NCI-H2029 (cell line): ENCODE measurements around the gene MAGEB4.
"Not testable (repeated sequence)": the region's sequence is repeated elsewhere in the genome, so short reads cannot be mapped to it uniquely, and the experiment has no call there.

Experiments
- DNase-seq: peaks from one replicate; lab custom pipeline; 2025; lab: John Stamatoyannopoulos, UW

MAGEB4 gene, protein sequence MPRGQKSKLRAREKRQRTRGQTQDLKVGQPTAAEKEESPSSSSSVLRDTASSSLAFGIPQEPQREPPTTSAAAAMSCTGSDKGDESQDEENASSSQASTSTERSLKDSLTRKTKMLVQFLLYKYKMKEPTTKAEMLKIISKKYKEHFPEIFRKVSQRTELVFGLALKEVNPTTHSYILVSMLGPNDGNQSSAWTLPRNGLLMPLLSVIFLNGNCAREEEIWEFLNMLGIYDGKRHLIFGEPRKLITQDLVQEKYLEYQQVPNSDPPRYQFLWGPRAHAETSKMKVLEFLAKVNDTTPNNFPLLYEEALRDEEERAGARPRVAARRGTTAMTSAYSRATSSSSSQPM

DNA sequence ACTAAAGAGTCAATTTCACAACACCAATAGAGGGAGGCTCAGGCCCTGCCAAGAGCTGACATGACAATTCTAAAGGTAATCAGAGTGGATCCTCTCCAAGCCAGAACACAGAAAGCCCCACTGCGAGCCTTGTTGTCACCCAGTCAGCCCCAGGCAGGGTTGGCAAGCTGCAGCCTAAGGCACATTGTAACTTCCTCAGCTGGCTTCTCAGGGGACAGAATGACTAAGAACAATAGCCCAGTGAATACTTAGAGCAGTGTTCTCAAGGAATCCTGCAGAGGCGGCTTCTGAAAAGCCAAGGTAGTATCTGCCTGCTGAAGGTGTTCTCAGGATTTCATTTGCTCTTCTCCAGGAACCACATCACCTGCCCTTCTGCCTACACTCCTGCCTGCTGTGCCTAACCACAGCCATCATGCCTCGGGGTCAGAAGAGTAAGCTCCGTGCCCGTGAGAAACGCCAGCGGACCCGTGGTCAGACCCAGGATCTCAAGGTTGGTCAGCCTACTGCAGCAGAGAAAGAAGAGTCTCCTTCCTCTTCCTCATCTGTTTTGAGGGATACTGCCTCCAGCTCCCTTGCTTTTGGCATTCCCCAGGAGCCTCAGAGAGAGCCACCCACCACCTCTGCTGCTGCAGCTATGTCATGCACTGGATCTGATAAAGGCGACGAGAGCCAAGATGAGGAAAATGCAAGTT is at the start of gene MAGEB4:
Gene MAGEB4, plus strand, starts transcription at position 277 of the 692 bp plus-strand sequence. Its CDS starts 136 bp downstream, at position 413.
- DNase-seq, result no peak

DNA sequence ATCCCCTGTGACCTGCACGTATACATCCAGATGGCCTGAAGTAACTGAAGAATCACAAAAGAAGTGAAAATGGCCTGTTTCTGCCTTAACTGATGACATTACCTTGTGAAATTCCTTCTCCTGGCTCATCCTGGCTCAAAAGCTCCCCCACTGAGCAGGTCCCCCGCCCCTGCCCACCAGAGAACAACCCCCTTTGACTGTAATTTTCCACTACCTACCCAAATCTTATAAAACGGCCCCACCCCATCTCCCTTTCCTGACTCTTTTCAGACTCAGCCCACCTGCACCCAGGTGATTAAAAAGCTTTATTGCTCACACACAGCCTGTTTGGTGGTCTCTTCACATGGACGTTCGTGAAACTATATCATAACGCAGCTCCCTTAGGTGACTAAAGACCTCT is 47.9 kb upstream of the MAGEB4 start:
- not testable (repeated sequence) for DNase-seq

DNA sequence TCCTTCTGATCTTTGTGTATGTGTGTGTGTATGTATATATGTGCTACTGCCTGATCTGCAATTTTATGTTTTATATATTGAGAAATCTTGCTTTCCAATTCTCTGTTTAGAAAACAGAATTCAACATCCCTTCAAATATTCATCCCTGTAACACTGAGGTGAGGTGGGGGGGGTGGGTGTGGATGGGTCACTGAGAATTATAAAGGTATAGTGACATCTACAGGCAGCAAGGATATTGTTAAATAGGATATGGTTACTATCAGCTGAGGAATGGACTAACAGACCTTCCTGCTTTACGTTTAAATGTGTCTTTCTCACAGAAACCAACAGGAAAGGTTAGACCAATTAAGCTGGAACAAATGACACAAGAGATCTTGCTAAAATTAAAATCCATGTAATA is 45.5 kb upstream of the MAGEB4 start:
- no peak for DNase-seq

DNA sequence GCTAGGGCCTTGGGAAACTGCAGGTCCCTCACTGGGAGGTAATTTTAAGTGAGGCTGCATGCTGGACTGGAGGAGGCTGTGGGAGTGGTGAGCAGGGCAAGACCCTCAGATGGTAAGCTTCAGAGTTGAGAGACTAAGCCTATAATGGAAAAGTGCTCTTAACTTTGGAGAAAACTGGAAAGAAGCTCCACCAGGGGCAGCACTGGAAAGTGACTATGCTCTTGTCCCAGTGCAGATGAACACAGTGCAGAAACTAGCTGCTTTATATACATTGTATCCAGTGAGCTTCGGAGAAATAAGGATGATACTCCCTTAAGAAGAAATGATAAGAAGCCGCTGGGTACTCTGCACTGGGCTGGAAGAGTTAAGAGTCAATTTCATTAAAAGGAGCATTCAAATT is 29.6 kb upstream of the MAGEB4 start:
- DNase-seq, result no peak

DNA sequence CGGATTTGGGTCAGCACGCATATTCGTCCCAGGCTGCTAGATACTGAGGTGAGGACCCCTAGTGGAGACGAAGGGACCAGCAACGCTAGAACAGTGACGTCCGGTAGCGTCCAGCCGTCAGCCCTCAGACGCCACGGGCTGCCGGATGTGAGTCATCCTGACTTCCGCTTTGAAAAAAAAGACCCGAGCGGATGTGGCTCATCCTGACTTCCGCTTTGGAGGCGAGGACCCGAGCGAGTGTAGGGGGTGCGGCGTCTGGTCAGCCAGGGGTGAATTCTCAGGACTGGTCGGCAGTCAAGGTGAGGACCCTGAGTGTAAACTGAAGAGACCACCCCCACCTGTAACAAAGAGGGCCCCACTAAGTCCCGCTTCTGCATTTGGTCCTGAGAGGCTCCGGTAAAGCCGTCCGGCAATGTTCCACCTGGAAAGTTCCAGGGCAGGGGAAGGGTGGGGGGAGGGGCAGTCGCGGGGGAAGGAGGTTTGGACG is 26.4 kb upstream of the MAGEB4 start, which contains the start of gene MAGEB2:
Gene MAGEB2, plus strand, starts transcription at position 207 of the 487 bp plus-strand sequence. CDS start 3,018 bp downstream, outside the sequence.
- DNase-seq, result no peak

DNA sequence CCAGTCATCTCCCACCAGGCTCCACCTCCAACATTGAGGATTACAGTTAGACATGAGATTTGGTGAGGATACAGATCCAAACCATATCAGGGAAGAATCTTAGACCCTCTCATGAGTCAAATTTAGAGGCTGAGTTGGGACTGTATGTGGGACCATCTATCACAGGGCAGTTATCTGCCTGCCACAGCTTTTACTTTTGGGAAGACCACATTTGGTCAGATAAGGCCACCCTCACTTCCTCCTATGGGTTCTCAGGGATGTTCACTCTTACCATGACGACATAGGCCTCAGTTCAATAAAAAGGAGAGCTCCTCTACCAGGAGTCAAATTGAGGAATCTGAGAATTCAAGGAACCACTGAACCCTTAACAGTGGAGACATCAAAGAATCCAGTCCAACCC is 24.3 kb upstream of the MAGEB4 start:
- no peak for DNase-seq

DNA sequence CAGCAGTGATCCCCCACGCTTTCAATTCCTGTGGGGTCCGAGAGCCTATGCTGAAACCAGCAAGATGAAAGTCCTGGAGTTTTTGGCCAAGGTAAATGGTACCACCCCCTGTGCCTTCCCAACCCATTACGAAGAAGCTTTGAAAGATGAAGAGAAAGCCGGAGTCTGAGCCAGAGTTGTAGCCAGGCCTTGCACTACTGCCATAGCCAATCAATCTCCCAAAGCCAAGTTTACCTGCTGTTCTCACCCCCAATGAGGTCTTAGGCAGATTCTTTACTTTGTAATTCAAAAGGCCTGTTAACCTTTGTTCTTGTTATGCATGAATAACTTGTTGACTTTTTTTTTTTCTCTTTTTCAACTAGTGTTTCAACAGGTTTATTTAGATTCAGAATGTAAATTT is 22.4 kb upstream of the MAGEB4 start:
- DNase-seq, result no peak

DNA sequence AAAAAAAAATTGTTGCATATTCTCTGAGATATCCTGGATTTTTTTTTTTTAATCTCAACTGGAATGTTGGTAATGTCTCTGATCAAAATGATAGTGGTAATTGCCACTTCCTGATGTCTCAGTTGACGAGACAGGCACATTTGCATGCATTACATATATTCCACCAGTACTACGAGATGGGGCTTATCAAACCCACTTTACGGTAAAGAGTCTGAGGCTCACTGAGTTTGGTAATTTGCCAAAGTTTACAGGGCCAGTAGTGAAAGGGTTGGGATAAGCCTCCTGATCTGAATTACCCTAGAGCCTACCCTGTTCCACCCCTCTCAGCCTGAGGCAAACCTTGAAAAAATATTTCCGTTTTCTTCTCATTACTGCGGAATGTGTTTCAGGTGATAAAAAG is 21.1 kb upstream of the MAGEB4 start:
- no peak for DNase-seq

DNA sequence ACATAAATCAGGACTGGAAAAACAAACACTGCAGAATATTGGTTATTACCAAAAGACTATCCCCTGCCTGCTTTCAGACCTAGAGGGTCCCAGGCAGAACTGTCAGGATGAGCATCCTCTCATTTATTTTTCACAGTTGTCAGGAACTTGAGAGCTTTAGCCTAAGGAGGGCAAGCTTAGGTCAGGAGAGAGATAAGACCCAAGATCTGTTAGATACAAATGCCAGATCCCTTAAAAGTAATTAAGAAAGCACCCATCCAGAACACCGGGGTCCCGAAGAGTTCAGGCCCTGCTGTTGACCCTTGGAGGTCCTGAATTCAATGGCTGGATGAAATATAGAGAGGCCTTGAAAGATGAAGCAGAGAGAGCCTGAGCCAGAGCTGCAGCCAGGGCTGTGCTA is 17.3 kb upstream of the MAGEB4 start:
- no peak for DNase-seq

DNA sequence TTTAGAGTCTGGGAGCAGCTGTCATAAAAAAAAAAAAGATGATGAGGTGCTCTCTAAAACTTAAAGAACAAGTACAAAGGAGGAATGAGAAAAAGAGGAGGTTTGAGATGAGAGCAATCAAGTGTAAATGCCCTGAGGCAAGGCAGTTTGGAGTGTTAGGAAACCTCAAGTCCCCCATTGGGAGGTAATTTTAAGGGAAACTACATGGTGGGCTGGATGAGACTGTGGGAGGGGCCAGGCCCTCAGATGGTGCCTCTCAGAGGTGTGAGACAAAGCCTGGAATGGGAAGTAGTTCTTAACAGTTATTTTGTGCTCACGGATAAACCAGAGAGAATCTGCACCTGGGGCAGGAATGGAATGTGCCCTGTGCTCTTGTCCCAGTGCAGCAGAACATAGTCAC is 13.3 kb upstream of the MAGEB4 start:
- DNase-seq, result no peak

DNA sequence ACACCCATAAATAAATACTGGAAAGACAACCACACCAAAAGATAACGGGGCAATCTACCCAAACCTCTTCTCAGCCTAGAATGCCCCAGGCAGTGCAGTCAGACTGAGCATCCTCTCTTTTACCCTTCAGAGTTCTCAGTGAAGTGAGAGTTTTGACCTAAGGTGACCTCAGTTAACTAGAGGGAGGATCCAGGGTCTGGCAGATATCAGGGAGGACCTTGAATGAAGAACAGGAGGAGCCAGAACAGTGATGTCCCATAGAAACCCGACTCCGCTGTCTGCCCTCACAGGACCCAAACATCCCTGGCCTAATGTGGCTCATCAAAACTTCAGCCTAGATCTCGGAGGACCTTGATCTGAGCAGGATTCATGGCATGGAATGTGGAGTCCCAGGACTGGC is 11.4 kb upstream of the MAGEB4 start, which contains the start of gene MAGEB3:
Gene MAGEB3, plus strand, starts transcription at position 263 of the 400 bp plus-strand sequence. CDS start 5,268 bp downstream, outside the sequence.
- DNase-seq, result no peak

DNA sequence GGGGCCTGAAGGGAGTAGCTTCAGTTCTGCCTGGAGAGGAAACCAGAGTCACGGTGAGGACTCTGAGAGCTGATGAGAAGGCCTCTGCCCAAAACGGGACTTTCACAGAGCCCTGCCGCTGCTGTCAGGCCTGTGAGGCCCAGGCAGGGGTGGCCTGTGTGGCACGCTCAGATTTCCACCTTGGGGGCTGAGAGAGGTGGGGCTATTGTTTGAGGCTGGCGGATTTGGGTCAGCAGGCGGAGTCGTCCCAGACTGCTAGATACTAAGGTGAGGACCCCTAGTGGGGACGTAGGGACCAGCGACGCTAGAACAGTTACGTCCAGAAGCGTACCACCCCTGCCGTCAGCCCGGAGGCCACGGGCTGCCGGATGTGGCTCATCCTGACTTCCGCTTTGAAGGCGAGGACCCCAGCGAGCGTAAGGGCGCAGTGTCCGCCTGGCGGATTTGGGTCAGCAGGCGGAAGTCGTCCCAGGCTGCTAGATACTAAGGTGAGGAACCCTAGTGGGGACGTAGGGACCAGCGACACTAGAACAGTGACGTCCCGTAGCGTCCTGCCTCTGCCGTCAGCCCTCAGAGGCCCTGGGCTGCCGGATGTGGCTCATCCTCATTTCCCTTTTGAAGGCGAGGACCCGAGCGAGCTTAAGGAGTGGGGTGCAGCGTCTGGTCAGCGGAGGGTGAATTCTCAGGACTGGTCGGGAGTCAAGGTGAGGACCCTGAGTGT is 5.1 kb downstream of the MAGEB4 start, which contains the start of gene MAGEB1:
Gene MAGEB1, plus strand, starts transcription at position 378 of the 721 bp plus-strand sequence. CDS start 3,348 bp downstream, outside the sequence.
- no peak for DNase-seq

DNA sequence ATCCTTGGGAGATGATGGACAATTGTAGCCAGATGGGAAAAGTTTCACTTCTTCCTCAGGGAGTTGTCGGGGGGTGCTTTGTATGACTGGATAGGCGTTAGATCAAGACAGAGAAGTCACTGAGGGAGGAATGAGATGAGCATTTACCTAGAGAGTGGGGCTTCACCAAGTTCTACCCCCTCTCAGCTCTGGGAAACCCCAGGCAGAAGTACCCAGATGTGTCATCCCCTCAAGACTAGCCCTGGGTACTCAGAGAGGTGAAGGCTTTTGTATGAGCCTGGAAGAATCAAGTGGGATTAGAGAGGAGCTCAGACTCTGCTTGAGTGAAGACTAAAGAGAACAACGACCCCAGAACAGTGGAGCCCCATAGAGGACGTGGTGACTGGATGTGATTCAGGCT is 7.1 kb downstream of the MAGEB4 start:
- no peak for DNase-seq

DNA sequence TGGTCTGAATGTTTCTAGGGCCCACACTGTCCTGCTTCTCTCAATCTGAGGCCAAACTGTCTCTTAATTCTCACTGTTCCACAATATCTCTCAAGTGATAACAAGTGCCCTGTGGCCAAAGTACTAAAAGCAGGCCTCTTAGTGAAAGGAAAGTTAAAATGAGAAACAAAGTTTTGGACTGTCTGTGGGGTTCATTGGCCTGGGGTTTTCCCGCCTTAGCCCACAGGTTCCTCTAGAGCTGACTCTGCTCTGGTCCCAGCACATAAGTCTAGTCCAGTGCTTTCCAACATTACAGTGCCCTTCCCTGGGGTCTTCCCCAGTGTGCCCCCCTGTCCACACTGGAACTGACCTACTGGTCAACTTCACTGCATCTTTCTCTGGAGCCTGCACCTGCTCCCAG is 11.5 kb downstream of the MAGEB4 start:
- no peak for DNase-seq

DNA sequence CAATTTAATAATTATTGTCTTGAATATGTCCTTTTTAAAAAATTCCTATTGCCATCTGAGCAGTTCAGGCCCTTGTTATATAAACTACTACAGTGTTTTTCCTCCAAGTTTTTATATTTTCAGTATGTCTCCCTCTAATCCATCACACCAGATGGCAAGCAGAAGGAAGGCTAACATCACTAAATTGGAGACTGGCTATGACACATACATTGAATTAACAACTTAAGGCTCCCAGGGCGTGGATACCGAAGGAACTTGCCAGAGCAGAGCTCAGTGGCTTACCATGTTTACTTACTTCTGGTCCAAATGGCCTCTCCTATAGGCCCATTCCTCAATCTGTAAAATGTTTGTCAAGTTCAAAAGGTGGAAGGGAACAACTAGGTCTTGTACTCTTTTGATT is 18.1 kb downstream of the MAGEB4 start:
- DNase-seq, result no peak

DNA sequence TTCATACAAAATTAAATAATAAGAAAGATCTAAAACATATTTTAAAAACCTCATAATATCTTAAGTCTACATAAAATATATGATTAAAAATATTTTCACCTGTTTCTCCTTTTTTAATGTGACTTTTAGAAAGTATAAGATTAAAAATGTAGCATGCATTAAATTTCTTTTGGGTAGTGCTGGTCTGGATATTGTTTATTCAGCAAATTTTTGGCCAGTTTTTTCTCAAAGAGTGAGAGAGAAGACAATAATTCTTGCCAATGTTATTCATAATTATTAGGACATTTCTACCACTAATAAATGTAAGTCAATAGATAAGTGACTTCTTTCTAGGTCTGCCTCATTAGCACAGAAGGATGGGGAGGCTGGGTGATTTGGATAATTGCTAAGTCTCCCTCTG is 19.2 kb downstream of the MAGEB4 start:
- no peak for DNase-seq

DNA sequence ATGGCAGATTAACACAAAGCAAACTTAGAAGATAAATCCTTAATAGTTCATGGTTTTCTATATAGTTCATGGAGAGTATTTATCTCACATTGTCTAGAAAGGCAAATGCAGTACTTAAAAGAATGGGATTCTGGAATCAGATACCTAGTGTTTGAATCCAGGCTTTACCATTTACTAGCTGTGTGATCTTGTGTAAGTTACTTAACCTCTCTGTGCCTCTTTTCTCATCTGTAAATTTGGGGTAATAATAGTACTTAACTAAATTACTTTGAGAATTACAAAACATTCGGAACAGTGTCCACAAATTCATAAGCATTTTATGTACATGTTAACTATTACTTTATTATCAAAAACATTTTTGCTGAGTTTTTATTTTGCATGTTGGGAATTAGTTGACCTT is 21.0 kb downstream of the MAGEB4 start:
- no peak for DNase-seq

DNA sequence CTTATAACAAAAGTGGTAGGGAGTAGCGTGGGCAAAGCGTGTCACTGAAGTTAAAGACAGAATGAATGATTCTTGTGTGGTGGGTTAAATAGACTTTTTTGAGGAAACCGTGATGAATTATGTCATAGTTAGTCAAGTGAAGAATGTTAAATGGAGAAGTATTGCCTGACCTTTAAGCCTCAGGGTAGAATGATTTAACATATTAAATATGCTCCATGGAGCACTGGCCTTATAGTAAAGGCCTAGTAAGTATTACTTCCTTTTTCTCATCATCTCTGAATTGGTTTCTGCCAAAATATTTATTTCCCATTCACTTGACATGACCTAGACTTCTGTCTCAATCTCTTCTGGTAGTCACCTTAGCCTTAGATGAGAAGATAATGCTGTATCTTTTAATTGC is 28.8 kb downstream of the MAGEB4 start:
- DNase-seq, result no peak

DNA sequence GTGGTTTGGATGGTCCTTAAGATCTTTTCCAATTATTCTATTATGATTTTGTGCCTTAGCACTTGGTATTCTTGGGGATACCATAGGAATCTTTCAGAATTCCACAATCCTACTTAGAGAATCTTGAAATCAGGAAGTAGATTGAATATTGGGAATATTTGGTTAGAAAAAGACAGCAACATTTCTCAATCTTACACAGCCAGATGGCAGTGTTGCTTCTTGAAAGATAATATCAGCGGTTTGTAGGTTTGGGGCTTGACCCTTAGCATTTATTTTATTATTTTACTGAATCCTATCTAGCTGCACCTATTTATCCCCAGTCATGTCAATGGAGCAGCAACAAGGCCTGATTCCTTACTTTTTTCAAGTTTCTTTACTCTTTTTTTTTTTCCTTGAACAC is 33.7 kb downstream of the MAGEB4 start:
- DNase-seq, result no peak

DNA sequence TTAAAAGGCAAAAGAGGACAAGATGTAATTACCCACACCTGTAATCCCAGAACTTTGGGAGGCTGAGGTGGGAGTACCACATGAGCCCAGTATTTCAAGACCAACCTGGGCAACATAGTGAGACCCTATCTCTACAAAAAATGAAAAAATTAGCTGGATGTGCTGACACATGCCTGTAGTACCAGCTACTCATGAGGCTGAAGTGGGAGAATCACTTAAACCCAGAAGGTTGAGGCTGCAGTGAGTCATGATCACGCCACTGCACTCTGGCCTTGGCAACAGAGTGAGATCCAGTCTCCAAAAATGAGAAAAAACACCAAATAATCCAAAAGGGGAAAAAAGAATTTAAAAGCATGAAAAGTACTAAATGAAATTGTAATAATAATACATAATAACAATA is 36.6 kb downstream of the MAGEB4 start:
- no peak for DNase-seq

DNA sequence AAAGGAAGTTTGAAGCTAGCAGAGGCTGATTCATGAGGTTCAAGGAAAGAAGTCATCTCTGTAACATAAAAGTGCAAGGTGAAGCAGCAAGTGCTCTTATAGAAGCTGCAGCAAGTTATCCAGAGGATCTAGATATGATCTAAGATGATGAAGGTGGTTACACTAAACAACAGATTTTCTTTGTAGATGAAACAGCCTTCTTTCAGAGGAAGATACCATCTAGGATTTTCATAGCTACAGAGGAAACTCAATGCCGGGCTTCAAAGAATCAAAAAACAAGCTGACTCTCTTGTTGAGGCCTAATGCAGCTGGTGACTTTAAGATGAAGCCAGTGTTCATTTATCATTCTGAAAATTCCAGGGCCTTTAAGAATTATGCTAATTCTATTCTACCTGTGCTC is 38.6 kb downstream of the MAGEB4 start:
- DNase-seq, result no peak

DNA sequence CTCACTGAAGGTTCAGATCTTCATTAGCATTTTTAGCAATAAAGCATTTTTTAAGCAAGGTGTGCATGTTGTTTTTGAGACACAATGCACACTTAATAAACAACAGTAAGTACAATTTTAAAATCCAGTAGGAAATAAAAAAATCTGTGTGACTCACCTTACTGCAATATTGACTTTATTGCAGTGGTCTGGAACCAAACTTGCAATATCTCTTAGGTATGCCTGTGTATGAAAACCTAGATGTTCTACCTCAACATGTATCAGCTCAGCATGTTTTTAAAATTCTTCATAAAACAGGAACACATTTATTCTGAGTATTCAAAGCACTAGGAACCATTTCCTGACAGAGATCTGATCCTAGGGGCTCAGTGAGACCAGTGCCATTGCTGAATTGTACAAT is 40.7 kb downstream of the MAGEB4 start:
- no peak for DNase-seq
